Activated T-cell treated with anti-CD3 and anti-CD28 coated beads, Interleukin-2, amount 50 U/mL, for 1 hour (primary cell): ENCODE results near the gene FBXW5.

ENCODE experiments used
- DNase-seq: peaks from one replicate; pipeline ENCODE4 v3.0.0-alpha.2; 2020

The FBXW5 gene

DNA sequence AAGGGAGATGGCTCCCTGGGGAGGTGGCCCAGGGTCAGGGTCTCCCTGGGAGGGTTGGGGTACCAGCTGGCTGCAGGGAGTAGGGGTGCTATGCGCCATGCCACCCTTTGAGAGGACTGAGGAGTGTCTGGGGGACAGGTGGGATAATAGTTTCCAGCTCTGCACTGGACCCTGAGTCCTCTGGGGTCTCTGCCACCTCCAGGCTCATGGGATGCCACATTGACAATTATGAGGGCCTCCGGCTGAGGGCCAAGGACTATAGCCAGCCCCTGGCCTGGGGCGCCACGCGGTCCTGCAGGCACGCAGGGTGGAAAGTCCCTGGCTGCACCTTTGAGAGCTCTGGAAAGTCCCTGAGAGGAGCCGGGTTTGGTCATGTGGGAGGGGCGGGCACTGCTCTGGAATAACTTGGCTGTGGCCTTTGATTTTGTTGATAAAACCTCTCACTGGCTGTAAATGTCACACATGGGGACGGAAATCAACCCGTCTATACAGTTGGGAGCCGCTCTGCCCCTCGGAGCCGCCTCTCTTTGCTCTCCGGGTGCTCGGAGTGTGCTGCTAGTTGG is 42.2 kb downstream of the FBXW5 start:
- peak; percentile 74 for DNase-seq

DNA sequence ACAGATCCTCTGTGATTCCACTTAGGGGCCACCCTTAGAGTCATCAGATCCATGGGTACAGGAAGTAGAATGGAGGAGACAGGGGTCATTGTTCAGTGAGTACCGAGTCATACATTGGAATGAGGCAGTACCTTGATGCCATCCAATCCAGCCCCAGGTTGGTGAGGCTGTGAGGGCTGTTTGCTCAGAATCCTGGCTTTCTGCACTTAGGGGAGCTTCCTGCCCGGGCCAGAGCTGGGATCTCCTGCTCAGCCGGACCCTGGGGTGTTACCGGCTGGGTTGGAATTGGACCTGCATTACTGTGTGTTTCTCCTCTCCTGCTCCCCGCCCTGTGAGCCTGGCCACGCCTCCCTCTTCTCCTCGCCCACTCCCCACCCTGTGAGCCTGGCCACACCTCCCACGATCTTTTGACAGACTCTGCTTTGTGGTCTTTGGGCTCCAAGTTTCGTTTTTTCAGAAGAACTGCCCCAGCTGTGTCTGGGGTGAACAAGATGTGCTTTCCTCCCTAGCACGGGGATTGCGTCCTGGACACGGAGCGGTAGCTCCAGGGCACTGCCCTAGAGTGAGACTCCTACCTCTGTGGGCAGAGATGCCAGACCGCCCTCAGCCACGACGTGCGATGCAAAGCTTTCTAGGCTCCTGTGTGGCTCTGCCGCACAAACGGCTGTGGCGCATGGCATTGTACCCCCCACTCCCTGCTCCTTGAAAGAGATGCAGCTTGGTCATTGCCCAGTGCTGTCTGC is 42.9 kb downstream of the FBXW5 start:
- DNase-seq = peak; percentile 66

DNA sequence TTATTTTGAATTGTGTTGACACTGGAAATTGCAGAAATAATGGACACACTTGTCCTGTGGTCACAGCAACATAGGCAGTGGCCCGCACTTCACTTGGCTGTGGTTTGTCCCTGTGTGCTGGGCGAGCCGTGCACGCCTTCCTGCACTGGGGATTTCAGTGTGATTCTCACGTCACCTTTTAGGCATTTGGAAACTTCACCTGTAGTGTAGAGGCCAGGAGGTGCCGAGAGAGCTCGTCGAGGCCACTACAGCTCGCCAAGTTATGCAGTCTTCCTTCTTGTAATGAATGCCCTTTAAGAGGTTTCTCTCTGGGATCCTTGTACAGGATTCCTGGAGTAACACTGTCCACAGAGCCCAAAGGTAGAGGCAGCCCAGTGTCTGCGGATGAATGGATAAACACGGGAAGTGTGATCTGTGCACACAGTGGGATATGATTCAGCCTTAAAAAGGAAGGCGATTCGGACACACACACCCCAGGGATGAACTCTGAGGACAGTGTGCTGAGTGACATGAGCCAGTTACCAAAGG is 43.5 kb downstream of the FBXW5 start:
- DNase-seq = no peak

DNA sequence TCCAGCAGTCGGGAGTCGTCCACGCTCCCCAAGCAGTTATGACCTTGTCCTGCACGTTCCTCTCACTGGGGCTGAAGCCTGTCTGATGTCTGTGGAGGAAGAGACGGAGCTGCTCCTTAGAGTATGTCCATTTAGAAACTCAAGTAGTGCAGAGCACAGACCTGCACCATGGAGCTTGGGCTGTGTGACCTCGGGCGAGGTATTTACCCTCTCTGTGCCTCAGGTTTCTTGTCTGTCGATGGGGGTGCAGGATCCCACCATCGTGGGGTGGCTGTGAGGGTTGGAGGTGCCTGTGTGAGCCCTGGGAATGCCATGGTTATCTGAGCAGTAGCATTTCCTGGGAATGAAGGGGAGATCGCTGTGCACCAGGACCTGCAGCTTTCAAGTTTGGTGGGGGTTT is 44.0 kb downstream of the FBXW5 start:
- DNase-seq = no peak

DNA sequence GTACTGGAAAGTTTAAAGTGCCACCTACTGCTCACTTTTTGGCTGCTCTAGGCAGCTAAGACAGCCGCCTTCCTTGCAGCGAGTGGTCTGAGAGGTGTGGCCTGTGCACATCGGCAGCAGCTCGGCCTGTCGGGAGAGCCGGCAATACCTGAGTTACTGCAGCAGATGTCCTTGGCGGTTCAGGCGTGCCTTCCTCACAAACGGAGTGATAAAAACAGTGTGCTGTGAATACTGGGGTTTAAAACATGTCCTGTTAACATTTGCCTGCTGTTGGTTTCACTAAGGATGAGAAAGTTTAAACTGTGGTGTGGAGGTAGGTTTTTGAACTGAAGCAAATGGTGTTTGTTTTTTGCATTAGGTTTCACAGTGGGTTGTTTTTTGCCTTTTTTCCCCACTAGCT is 45.3 kb downstream of the FBXW5 start:
- no peak for DNase-seq

DNA sequence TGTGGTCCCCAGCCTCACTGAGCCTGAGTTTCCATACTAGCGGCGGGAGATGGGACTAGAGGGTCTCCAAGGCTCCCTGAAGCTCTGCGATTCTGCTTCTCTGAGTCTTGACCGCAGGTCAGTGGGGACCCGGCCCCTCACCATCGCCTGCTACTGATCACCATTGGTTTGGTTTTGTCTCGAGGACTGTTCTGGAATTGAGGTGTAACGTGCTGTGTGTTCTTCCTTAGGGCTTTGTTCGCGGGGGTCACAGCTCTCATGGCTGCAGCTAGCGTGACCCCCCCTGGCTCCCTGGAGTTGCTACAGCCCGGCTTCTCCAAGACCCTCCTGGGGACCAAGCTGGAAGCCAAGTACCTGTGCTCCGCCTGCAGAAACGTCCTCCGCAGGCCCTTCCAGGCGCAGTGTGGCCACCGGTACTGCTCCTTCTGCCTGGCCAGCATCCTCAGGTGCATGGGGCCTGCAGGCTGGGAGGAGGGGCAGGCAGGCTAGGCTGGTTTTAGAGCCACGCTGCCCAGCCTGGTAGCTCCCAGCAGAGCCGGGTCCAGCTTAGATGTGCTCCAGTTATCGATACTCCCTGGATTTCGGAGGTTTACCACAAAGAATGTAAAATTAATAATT is 45.9 kb downstream of the FBXW5 start:
- DNase-seq = no peak

DNA sequence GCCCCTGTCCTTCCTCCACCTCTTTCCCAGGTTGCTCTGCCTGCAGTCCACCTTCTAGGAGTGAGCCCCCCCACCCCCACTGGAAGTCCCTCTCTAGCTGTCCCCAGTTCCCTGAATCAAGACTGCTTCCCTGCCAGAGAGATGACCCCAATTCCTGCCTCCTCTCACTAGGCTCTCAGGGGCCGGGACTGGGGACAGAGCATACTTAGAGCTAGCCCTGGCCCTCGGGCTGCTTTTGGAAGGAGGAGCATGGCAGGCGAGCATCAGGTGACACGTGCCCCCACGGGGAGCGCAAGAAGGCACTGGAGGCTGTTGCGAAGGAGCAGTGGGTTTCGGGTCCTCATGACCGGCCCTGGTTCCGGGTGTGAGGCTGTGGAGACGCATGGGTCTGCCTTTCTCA is 48.5 kb downstream of the FBXW5 start:
- DNase-seq = no peak

DNA sequence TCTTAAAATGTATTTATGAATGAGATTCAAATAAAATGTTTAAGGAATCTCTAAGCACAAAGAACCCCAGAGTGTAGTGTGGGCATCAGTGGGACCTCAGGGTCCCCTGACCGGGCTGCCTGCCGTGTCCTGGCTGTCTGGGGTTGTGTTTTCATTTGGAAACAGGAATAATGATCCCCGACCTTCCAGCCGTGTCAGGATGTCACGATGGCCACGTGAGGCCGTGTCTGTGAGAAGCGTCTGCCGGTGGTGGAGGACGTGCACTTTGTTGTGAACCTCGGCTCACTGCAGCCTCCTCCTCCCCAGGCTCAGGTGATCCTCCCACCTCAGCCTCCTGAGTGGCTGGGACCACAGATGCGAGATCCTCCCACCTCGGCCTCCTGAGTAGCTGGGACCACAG is 53.9 kb downstream of the FBXW5 start:
- DNase-seq = no peak
